Activated T-helper 17 cell treated with anti-CD3 and anti-CD28 coated beads, Interleukin-2, amount 50 U/mL, for 72 hours (primary cell): ENCODE data around the gene DNER. TPM values are rescaled to one million over a fixed set of nuclear protein-coding genes. Genes with fewer than 3 reads are reported as not detected.
"Not testable (repeated sequence)": the region's sequence is repeated elsewhere in the genome, so short reads cannot be mapped to it uniquely, and the experiment has no call there.

ENCODE experiments used
- ATAC-seq: fragments of 150-1000 bp; cut with Tn5 transposase; replicated peaks from 2 replicates; pipeline ENCODE4 v1.10.0; 2021; ENCODE audit warnings: mild to moderate bottlenecking, moderate library complexity
- H3K27ac Mint-ChIP-seq: one replicate; pipeline ENCODE4 v1.8.0; 2022; ENCODE audit warnings: mixed read lengths
- H3K27me3 Mint-ChIP-seq: one replicate; pipeline ENCODE4 v1.8.0; 2022; ENCODE audit warnings: mixed read lengths
- H3K36me3 Mint-ChIP-seq: one replicate; pipeline ENCODE4 v1.8.0; 2022; ENCODE audit warnings: low read depth, mild to moderate bottlenecking, mixed read lengths
- H3K4me1 Mint-ChIP-seq: one replicate; pipeline ENCODE4 v1.8.0; 2022; ENCODE audit warnings: mixed read lengths
- H3K4me3 Mint-ChIP-seq: one replicate; pipeline ENCODE4 v1.8.0; 2022; ENCODE audit warnings: mild to moderate bottlenecking, mixed read lengths
- H3K9me3 Mint-ChIP-seq: one replicate; pipeline ENCODE4 v1.8.0; 2022; ENCODE audit warnings: mixed read lengths
- total RNA-seq, 2 donors: library from RNA; stranded (reverse); gene quantifications; one replicate each; pipeline ENCODE4 v1.2.3, GENCODE V29; 2022

DNER gene
- total RNA-seq, 2 donors from 2014 or later, result not detected

- not testable (repeated sequence) for H3K27ac Mint-ChIP-seq, H3K36me3 Mint-ChIP-seq, H3K4me1 Mint-ChIP-seq, ATAC-seq, H3K4me3 Mint-ChIP-seq, H3K9me3 Mint-ChIP-seq
- H3K27me3 Mint-ChIP-seq, result peaks cover 20% of the 10 kb centered on the region
These were observed 341.0 kb downstream of the DNER start for GRCh38 chr2:229373311-229373710.

GRCh38 chr2:229372207-229372606, 342.1 kb downstream of the DNER start:
- no peaks in the 10 kb centered on the region for H3K4me1 Mint-ChIP-seq

DNA sequence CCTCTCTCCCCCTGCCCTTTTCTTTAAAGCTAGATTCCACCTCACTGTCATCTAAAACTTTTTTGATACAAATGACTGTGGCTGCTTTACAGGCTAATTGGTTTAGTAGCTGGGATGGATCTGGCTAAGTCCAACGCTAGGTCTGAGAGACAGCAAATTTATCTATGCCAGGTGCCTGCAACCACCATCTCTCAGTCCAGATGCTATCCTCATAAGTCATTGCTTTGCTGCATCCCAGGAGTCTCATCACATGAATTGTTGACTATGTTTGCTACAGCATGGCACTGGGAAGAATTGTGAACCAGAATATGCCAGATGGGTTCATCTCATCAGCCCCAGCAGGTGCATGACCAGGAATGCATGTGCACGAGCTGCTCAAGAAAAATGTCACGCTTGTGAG, 343.3 kb downstream of the DNER start:
- Mint-ChIP-seq H3K4me3 (no peak overlapping the region), H3K36me3 (no peaks in the 10 kb centered on the region), H3K27me3 (peaks cover 12% of the 10 kb centered on the region), H3K4me1 (no peaks in the 10 kb centered on the region), H3K9me3 (peaks cover 5% of the 10 kb centered on the region), H3K27ac (no peak overlapping the region)
- ATAC-seq, result no peak

More at GRCh38 chr2:229372207-229372606, 342.1 kb downstream of the DNER start:
- Mint-ChIP-seq H3K9me3 (peaks cover 5% of the 10 kb centered on the region), H3K4me3 (no peak overlapping the region), H3K27ac (no peak overlapping the region), H3K27me3 (peaks cover 12% of the 10 kb centered on the region), H3K36me3 (no peaks in the 10 kb centered on the region)
- no peak for ATAC-seq

DNA sequence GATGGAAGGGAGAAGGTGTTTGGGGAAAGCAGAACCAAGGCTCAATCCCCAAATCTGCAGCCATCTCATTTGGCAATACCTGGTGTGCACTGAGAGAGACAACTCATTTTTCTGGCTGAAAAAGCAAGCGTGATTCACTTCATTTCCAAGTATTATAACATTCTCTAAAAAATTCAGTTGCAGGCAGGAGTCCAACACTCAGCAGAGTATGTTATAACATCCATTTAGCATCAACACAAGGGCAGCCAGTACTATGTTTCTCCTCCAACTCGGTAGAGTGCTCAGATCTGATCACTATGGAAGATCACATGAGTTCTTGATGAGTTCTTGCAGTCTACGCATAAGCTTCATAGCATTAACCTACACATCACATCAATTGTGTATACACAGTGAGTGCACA, 343.8 kb downstream of the DNER start:
- Mint-ChIP-seq H3K4me1 (no peaks in the 10 kb centered on the region), H3K9me3 (peaks cover 5% of the 10 kb centered on the region), H3K4me3 (no peak overlapping the region), H3K27ac (no peak overlapping the region), H3K36me3 (no peaks in the 10 kb centered on the region), H3K27me3 (peaks cover 12% of the 10 kb centered on the region)
- ATAC-seq, result no peak

DNA sequence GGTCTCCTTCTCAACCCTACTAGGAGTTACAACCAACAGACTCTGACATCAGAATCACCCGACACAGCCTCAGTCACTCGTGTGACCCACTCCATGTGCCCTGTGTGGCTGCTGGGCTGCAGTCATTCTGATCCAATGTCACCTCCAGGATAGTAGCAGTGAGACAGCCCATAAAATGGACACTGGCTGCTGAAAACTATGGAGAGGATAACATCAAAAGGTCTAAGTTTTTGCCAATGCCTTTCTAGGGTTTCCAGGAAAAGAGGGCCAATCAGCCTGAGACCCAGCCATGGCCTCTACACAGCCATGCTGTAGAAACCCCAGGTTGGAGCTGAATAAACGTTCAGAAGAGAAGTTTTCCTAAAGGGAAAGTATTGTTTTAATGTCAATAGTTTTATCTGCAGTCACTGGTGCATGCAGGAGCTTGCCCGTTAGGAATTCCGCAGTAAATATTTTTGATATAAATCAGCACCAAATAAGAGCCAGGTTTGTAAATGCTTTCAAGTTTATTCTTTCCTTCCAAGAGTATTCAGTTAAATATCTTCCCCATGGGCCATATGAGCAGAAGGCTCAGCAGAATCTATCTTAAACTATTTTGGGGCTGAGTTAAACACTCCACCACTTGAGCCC, 351.1 kb downstream of the DNER start:
- Mint-ChIP-seq H3K27ac (no peak overlapping the region), H3K27me3 (no peaks in the 10 kb centered on the region), H3K4me1 (no peaks in the 10 kb centered on the region), H3K4me3 (no peak overlapping the region), H3K36me3 (no peaks in the 10 kb centered on the region), H3K9me3 (no peaks in the 10 kb centered on the region)
- no peak for ATAC-seq

GRCh38 chr2:229350883-229351282, 363.5 kb downstream of the DNER start:
- no peak for ATAC-seq
- Mint-ChIP-seq H3K27me3 (peaks cover 3% of the 10 kb centered on the region), H3K36me3 (no peaks in the 10 kb centered on the region), H3K4me1 (no peaks in the 10 kb centered on the region), H3K9me3 (peaks cover 6% of the 10 kb centered on the region), H3K27ac (no peak overlapping the region), H3K4me3 (no peak overlapping the region)

GRCh38 chr2:229350117-229350805, 364.1 kb downstream of the DNER start:
- ATAC-seq, result no peak
- H3K27ac Mint-ChIP-seq, result no peak overlapping the region
- H3K9me3 Mint-ChIP-seq, result peaks cover 6% of the 10 kb centered on the region
- peaks cover 6% of the 10 kb centered on the region for H3K27me3 Mint-ChIP-seq
- H3K4me1 Mint-ChIP-seq, result no peaks in the 10 kb centered on the region
- H3K4me3 Mint-ChIP-seq, result no peak overlapping the region
- H3K36me3 Mint-ChIP-seq, result no peaks in the 10 kb centered on the region

- no peaks in the 10 kb centered on the region for H3K4me1 Mint-ChIP-seq
- ATAC-seq, result no peak
- H3K27ac Mint-ChIP-seq, result no peak overlapping the region
- peaks cover 6% of the 10 kb centered on the region for H3K9me3 Mint-ChIP-seq
- no peaks in the 10 kb centered on the region for H3K36me3 Mint-ChIP-seq
- peaks cover 8% of the 10 kb centered on the region for H3K27me3 Mint-ChIP-seq
- no peak overlapping the region for H3K4me3 Mint-ChIP-seq
These were observed 366.2 kb downstream of the DNER start for GRCh38 chr2:229348128-229348527.

- Mint-ChIP-seq H3K27ac (no peak overlapping the region), H3K36me3 (no peaks in the 10 kb centered on the region), H3K4me3 (no peak overlapping the region), H3K27me3 (peaks cover 8% of the 10 kb centered on the region), H3K4me1 (no peaks in the 10 kb centered on the region), H3K9me3 (peaks cover 6% of the 10 kb centered on the region)
- ATAC-seq, result no peak
These were observed 367.4 kb downstream of the DNER start for GRCh38 chr2:229346816-229347540.

GRCh38 chr2:229344955-229345354, 369.4 kb downstream of the DNER start:
- no peaks in the 10 kb centered on the region for H3K36me3 Mint-ChIP-seq

DNA sequence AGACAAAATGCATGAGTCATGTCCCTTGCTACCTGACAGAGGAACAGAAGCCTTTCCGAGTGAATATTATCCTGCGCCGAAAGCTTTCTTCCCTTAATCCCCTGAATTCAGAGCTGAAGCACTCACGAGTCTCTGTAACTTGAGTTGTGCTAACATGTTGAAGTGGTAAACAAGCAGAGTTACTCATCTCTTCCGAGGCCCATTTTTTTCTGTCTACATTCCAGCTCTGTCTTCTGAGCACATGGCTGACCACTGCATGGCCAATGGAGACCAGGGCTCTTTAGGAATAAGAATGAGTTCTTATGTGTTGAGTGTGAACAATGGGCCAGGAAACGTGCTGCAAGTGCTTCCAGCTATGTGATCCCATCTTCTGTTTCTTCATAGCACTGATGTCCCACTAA, 370.2 kb downstream of the DNER start:
- Mint-ChIP-seq H3K36me3 (no peaks in the 10 kb centered on the region), H3K4me1 (no peaks in the 10 kb centered on the region), H3K27ac (no peak overlapping the region), H3K27me3 (peaks cover 5% of the 10 kb centered on the region), H3K9me3 (no peaks in the 10 kb centered on the region), H3K4me3 (no peak overlapping the region)
- ATAC-seq, result no peak

More at GRCh38 chr2:229344955-229345354, 369.4 kb downstream of the DNER start:
- no peak for ATAC-seq
- H3K9me3 Mint-ChIP-seq, result no peaks in the 10 kb centered on the region
- no peak overlapping the region for H3K4me3 Mint-ChIP-seq
- no peak overlapping the region for H3K27ac Mint-ChIP-seq
- no peaks in the 10 kb centered on the region for H3K4me1 Mint-ChIP-seq
- peaks cover 8% of the 10 kb centered on the region for H3K27me3 Mint-ChIP-seq

DNA sequence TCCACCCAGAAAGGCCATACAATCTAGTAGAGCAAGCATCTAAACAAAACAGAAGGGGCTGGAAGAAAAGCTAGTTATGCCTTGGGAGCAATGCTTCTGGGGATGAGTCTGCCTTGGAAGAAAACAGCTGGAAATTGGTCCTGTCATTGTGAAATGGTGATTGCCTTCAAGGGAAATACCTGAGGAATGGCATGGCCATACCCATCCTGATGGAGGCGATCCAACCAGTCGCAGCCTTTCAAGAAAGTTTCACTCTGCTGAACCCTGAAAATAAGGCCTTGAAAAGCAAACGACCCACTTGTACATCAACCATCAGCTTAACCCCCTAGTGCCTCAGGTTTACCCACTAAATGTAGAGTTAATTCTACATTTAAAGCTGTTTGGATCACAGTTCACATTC, 370.7 kb downstream of the DNER start:
- no peak for ATAC-seq
- H3K4me1 Mint-ChIP-seq, result no peaks in the 10 kb centered on the region
- no peak overlapping the region for H3K27ac Mint-ChIP-seq
- H3K36me3 Mint-ChIP-seq, result no peaks in the 10 kb centered on the region
- peaks cover 5% of the 10 kb centered on the region for H3K27me3 Mint-ChIP-seq
- H3K9me3 Mint-ChIP-seq, result no peaks in the 10 kb centered on the region
- no peak overlapping the region for H3K4me3 Mint-ChIP-seq

GRCh38 chr2:229342376-229342775, 372.0 kb downstream of the DNER start:
- Mint-ChIP-seq H3K4me3 (no peak overlapping the region), H3K27me3 (peaks cover 5% of the 10 kb centered on the region), H3K4me1 (no peaks in the 10 kb centered on the region), H3K36me3 (no peaks in the 10 kb centered on the region), H3K9me3 (no peaks in the 10 kb centered on the region), H3K27ac (no peak overlapping the region)
- ATAC-seq, result no peak

DNA sequence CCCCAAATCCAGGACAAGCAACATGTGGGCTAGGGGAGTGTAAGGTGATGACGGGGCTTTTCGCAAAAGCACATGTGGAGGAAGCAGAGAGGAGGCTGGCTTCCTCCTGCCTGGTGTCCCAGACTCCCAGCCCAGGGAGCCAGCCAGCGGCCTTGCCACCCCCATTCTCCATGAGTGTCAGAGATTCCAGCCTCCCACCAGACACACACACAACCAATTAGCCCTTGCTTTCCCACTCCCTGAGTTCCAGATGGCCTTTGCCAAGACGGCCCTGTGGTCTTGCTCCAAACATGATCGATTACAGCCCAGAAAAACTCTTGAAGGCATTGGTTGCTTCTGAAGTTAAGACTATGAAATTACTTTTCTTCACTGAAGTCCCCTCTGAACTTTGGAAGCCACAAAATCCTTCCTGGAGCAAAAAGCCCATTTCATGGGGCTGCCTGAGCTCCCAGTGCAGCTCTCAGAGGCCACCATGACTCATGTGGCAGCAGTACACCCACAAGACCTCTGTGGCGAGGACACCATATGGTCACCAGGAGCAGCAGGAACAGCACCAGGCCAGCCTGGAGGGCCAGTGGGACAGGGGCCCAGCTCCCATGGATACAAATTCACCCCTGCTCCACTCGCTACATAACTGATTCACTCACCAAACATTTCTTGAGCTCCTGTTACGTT, 374.1 kb downstream of the DNER start:
- H3K36me3 Mint-ChIP-seq, result no peaks in the 10 kb centered on the region
- no peak overlapping the region for H3K27ac Mint-ChIP-seq
- peaks cover 2% of the 10 kb centered on the region for H3K27me3 Mint-ChIP-seq
- no peaks in the 10 kb centered on the region for H3K4me1 Mint-ChIP-seq
- ATAC-seq, result no peak
- H3K4me3 Mint-ChIP-seq, result no peak overlapping the region
- no peaks in the 10 kb centered on the region for H3K9me3 Mint-ChIP-seq
